GM12875 (cell line): ENCODE data around the gene MIF.

Experiments used
- H3K4me3 ChIP-seq: one replicate; pipeline ENCODE4 v1.5.1; 2011; ENCODE audit warnings: low read depth, low read length, control low read depth
- TF ChIP-seq, protein P1 (sequence below): IDR thresholded peaks from 2 replicates; pipeline ENCODE4 v1.5.1; 2011; ENCODE audit warnings: low read depth, mild to moderate bottlenecking, control low read depth, inconsistent platforms, low read length, moderate library complexity, borderline replicate concordance; ENCODE audit not compliant: insufficient read depth

MIF gene

DNA sequence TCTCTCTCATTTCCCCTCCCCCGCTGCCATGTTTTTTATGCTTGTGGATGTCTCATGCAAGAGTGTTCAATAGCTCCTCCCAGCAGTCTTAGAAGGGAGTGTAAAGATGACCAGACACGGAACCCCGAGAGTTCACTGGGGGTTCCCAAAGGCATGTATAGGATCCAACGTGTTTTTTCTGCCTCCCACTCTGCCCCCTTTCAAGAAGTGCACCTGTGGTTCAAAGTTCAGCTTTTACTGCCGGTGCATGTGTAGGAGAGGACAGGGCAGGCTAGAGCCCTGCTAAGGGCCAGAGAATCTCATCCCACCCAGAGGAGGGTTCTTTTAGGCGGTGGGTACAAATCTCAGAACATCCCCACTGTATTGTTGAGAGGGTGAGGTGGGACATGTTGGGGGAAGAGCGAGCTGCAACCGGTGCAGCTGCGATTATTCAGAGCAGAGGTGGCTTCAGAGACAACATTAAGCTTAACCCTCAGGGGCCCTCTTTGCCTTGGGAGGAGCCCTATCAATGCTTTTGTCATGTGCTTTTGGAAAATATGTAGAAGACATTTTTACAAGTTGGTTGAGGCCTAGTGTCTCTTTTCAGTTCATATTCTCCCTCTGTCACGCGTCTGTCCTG, 14.5 kb downstream of the MIF start:
- no peak overlapping the region for H3K4me3 ChIP-seq
- TF ChIP-seq, protein P1, sequence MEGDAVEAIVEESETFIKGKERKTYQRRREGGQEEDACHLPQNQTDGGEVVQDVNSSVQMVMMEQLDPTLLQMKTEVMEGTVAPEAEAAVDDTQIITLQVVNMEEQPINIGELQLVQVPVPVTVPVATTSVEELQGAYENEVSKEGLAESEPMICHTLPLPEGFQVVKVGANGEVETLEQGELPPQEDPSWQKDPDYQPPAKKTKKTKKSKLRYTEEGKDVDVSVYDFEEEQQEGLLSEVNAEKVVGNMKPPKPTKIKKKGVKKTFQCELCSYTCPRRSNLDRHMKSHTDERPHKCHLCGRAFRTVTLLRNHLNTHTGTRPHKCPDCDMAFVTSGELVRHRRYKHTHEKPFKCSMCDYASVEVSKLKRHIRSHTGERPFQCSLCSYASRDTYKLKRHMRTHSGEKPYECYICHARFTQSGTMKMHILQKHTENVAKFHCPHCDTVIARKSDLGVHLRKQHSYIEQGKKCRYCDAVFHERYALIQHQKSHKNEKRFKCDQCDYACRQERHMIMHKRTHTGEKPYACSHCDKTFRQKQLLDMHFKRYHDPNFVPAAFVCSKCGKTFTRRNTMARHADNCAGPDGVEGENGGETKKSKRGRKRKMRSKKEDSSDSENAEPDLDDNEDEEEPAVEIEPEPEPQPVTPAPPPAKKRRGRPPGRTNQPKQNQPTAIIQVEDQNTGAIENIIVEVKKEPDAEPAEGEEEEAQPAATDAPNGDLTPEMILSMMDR, result no peak

DNA sequence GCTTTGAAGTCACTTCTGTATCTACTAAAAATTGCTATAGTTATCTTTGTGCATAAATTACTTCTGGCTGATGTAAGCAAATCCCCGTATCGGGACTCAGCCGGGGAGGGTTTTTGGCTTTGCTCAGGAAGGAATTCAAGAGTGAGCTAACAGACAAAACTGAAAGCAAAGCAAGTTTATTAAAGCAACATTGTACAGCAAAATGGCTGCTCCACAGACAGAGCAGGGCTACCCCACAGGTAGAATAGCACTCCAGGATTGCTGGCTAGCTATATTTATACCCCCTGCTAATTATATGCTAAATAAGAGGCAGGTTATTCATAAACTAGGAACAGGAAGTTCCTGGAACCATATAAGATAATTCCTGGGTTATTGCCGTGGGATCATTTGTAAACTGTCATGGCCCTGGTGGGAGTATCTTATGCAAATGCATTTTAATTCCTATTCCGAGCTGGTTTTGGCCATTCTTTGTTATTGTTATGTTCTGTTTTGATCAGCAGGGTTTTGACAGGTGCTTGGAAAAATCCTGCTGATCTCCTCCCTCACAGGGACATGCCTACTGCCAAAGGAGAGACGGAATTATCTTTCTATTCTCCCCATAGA, 15.2 kb downstream of the MIF start:
- H3K4me3 ChIP-seq, result no peak overlapping the region
- TF ChIP-seq, protein P1, result no peak

DNA sequence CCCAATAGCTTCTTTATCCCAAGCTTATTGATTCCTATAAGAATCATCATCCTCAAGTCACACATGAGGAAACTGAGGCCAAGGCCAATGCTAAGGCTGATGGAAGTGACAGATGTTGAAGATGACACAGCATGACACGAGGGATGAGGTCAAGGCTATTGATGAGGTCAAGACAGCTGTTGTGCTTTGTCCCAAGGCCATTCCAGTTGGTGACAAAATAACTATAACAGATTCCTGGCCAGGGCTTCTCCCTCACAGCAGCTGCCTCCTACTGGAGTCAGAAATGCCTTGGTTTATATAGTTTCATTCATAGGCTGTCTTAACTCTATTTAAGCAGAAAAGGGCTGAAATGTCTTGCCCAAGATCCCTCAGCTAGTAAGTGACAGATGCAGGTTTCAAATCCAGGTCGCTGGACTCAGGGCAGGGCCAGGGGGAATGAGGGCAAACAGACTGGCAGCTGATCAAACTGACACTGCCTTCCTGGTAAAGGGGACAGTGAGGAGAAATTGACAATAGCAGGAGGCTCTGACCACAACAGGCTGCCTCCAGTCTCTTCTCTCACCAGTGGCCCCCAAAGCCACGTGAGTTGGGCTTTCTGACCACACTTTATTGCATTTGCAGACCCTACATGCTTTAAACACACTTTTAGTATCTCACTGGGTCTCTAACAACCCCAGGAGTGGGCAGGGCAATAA, 16.5 kb downstream of the MIF start:
- TF ChIP-seq, protein P1, result no peak
- H3K4me3 ChIP-seq, result no peak overlapping the region

DNA sequence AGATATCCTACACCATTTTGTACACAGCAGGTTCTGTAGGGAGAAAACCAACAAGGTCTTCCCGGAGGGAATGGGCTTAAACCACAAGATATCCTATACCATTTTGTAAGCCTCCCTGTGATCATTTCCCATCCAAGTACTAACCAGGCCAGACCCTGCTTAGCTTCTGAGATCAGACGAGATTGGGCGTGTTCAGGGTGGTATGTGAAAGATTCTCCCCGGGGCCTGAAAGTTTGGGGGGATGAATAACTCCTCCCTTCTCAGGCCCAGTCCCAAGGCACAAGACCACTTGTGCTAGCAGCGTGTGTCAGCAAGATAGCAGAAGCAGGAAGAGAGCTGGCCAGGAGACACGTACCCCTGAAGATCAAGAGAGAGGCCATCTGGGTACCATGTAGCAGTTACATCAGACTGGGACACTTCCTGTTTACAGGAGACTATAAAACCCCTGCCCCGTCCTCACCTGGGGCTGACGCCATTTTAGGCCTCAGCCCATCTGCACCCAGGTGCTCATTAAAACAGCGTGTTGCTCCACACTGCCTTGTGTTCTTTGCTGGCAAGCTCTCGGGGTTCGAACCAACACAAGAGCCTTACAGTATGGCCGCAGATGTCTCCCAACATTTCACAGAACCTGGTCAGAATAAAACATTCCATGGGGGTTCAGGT, 17.3 kb downstream of the MIF start:
- TF ChIP-seq, protein P1, result no peak
- no peak overlapping the region for H3K4me3 ChIP-seq

DNA sequence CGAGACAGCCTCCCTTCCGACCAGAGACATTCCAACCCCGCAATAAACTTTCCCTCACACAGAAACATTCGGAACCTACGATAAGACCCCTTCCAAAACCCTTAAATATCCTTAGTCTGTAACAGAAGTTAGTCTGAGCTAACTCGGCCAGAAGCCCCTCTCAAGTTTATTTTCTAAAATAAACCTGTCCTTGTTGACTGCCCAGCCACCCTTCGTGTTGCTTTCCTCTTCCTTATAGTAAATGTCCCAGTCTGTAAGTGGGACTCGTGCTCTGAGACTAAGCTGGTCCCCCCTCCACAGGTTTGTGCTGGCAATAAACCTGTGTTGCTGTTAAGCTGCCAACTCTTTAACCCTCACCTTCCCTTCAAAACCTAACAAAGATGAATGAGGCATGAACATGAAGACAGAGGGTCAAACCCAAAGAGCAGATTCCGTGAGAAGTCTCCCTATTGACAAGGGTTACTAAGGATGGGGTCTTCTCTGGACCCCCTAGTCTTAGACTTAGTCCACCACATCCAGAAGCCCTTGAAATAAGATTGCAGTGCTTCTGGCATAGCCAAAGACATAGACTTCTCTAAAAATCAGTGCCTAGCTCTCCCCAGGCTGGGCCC, 18.2 kb downstream of the MIF start:
- H3K4me3 ChIP-seq, result no peak overlapping the region
- TF ChIP-seq, protein P1, result no peak

DNA sequence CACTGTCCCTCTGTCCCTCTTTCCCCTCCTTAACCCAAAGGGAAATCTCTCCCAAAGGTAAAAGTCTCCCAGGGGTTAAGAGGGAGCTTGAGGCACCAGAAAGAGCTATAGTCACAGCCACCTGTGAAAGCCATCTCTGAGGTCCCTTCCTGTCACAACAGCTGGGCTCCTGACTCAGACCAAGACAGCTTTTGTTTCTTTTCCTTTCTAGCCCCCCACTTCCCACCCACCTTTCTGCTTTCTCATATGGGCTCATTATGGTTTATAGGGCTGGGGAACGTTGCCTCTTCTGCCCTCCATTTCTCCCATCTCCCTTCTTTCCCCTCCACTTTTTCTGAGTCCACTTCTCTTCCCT, 19.1 kb downstream of the MIF start:
- TF ChIP-seq, protein P1, result no peak
- peak overlapping the region; percentile 86 for H3K4me3 ChIP-seq
